GM12878 (cell line): ENCODE data around the gene RHAG. TPM values are rescaled to one million over a fixed set of nuclear protein-coding genes. Genes with fewer than 3 reads are reported as not detected.

ENCODE experiments used
- ATAC-seq: fragments of 200-7000 bp; cut with Tn5 transposase; 3 replicates; pipeline ENCODE4 v1.9.1; 2020; ENCODE audit warnings: mild to moderate bottlenecking, moderate library complexity
- BruUV-seq: library from RNA; stranded (reverse); fragments of 400-500 nt; replicated peaks from 2 replicates; lab custom pipeline; 2021; lab: Mats Ljungman, UMichigan
- CTCF ChIA-PET: fragments of 300-600 bp; sonication (Branson Sonifier 250); formaldehyde crosslinking; extraction: SDS; loops from one replicate; lab custom pipeline; 2021; ENCODE audit warnings: inconsistent platforms; lab: Yijun Ruan, JAX
- POLR2A ChIA-PET: fragments of 350-600 bp; formaldehyde crosslinking; extraction: SDS; loops from one replicate; lab custom pipeline; 2021; ENCODE audit warnings: inconsistent platforms; lab: Charles Lee
- RAD21 ChIA-PET: fragments of 300-600 bp; sonication (Branson Sonifier 250); formaldehyde crosslinking; loops from one replicate; lab custom pipeline; 2023; ENCODE audit warnings: antibody characterized with exemption; ENCODE audit not compliant: unreplicated experiment; lab: Charles Lee
- SMC1A ChIA-PET: fragments of 300-600 bp; sonication (Branson Sonifier 250); formaldehyde crosslinking; loops from one replicate; lab custom pipeline; 2023; ENCODE audit not compliant: unreplicated experiment, uncharacterized antibody; lab: Charles Lee
- DNase-seq: peaks from one replicate; pipeline ENCODE4 v3.0.0-alpha.2; 2011; ENCODE audit warnings: low read depth, low spot score
- FAIRE-seq: peaks from 3 replicates; lab custom pipeline; 2011; peaks lifted over from hg19 to GRCh38; lab: Jason Lieb, UNC
- H2AFZ ChIP-seq: 2 replicates; pipeline ENCODE4 v1.6.0; 2011; ENCODE audit warnings: low read depth, low read length, control low read depth; ENCODE audit not compliant: control insufficient read depth
- H3K27ac ChIP-seq: 2 replicates; pipeline ENCODE4 v1.5.1; 2011; ENCODE audit warnings: control low read depth; ENCODE audit not compliant: control insufficient read depth, insufficient read depth
- H3K27me3 ChIP-seq, 2 experiments: replicated peaks in 1 of 2; 2 replicates each; pipeline versions ENCODE4 v1.6.0 to v1.6.1; 2011; ENCODE audit warnings: low read length in 1 of 2; ENCODE audit not compliant: control insufficient read depth in 2 of 2, insufficient read depth in 2 of 2
- H3K36me3 ChIP-seq, 2 experiments: 2 replicates each; pipeline ENCODE4 v1.5.1; 2011; ENCODE audit warnings: low read length in 1 of 2; ENCODE audit not compliant: control insufficient read depth in 2 of 2, insufficient read depth in 2 of 2
- H3K4me1 ChIP-seq: 2 replicates; pipeline ENCODE4 v1.6.1; 2011; ENCODE audit warnings: mild to moderate bottlenecking, low read length, moderate library complexity, mixed read lengths; ENCODE audit not compliant: control insufficient read depth, insufficient read depth
- H3K4me2 ChIP-seq: 2 replicates; pipeline ENCODE4 v1.6.0; 2011; ENCODE audit warnings: control low read depth; ENCODE audit not compliant: control insufficient read depth, insufficient read depth
- H3K4me3 ChIP-seq: fragments of 200-600 bp; sonication (generic); 2 replicates; pipeline ENCODE4 v1.5.1; 2016
- H3K79me2 ChIP-seq: 2 replicates; pipeline ENCODE4 v1.6.0; 2011; ENCODE audit warnings: low read length; ENCODE audit not compliant: control insufficient read depth, insufficient read depth
- H3K9ac ChIP-seq: 2 replicates; pipeline ENCODE4 v1.8.0; 2011; ENCODE audit warnings: low read length, control low read depth, mixed read lengths; ENCODE audit not compliant: control insufficient read depth, insufficient read depth
- H3K9me3 ChIP-seq: replicated peaks from 3 replicates; pipeline ENCODE4 v1.5.1; 2011; ENCODE audit warnings: mild to moderate bottlenecking, low read length; ENCODE audit not compliant: control insufficient read depth, insufficient read depth
- H4K20me1 ChIP-seq: 2 replicates; pipeline ENCODE4 v1.6.0; 2011; ENCODE audit not compliant: control insufficient read depth, insufficient read depth
- ATF7 ChIP-seq: fragments of 450-650 bp; IDR thresholded peaks from 2 replicates; pipeline ENCODE4 v1.6.1; 2016; ENCODE audit warnings: low read depth, mild to moderate bottlenecking
- BACH1 ChIP-seq: fragments of 450-650 bp; IDR thresholded peaks from 2 replicates; pipeline ENCODE4 v1.6.1; 2017; ENCODE audit warnings: mild to moderate bottlenecking, borderline replicate concordance
- BHLHE40 ChIP-seq, 2 experiments: fragments of 450-650 bp in 1 of 2; IDR thresholded peaks; 2 replicates each; pipeline ENCODE4 v1.6.1; 2011 to 2017; ENCODE audit warnings: low read depth in 2 of 2, borderline replicate concordance in 1 of 2, improper control_type of control experiment in 1 of 2, low read length in 1 of 2, mild to moderate bottlenecking in 1 of 2
- BMI1 ChIP-seq: fragments of 450-650 bp; IDR thresholded peaks from 2 replicates; pipeline ENCODE4 v1.6.1; 2016; ENCODE audit warnings: mild to moderate bottlenecking, moderate library complexity, borderline replicate concordance
- CEBPZ ChIP-seq: fragments of 150-350 bp; IDR thresholded peaks from 2 replicates; pipeline ENCODE4 v1.6.1; 2016; ENCODE audit warnings: low read depth, low read length
- FOXM1 ChIP-seq: IDR thresholded peaks from 2 replicates; pipeline ENCODE4 v1.6.1; 2012; ENCODE audit warnings: low read depth, mild to moderate bottlenecking, inconsistent platforms, low read length, moderate library complexity
- GABPA ChIP-seq: IDR thresholded peaks from 2 replicates; pipeline ENCODE4 v1.6.1; 2014; ENCODE audit warnings: antibody characterized with exemption, low read depth, mild to moderate bottlenecking, inconsistent platforms
- MAX ChIP-seq: IDR thresholded peaks from 2 replicates; pipeline ENCODE4 v1.6.1; 2012; ENCODE audit warnings: low read depth, low read length, improper control_type of control experiment
- MYC ChIP-seq: IDR thresholded peaks from 2 replicates; pipeline ENCODE4 v1.6.1; 2011; ENCODE audit warnings: mild to moderate bottlenecking, low read length, moderate library complexity, inconsistent platforms; ENCODE audit not compliant: insufficient read depth, insufficient replicate concordance, insufficient read length, severe bottlenecking
- SIX5 ChIP-seq: IDR thresholded peaks from 2 replicates; pipeline ENCODE4 v1.6.1; 2011; ENCODE audit warnings: mild to moderate bottlenecking, low read depth, low read length, moderate library complexity; ENCODE audit not compliant: severe bottlenecking
- SP1 ChIP-seq: IDR thresholded peaks from one replicate; pipeline ENCODE4 v1.6.1; 2011; ENCODE audit warnings: low read depth, low read length
- STAT1 ChIP-seq: fragments of 450-650 bp; conservative IDR thresholded peaks from 2 replicates; pipeline ENCODE4 v1.6.1; 2014; ENCODE audit warnings: antibody characterized with exemption, mild to moderate bottlenecking
- TARDBP ChIP-seq: IDR thresholded peaks from 2 replicates; pipeline ENCODE4 v1.6.1; 2016; ENCODE audit warnings: borderline replicate concordance
- TBL1XR1 ChIP-seq: IDR thresholded peaks from 2 replicates; pipeline ENCODE4 v1.6.1; 2012; ENCODE audit warnings: low read depth, low read length, improper control_type of control experiment
- WGBS: methylation state at CpG from one replicate; pipeline ENCODE4 v1.1.6; 2016; ENCODE audit warnings: low lambda C conversion rate; ENCODE audit not compliant: insufficient replicate concordance, insufficient coverage; ENCODE audit errors: missing lambda C conversion rate; 5-methylcytosine and 5-hydroxymethylcytosine counted together
- in situ Hi-C: fragments of 300-500 bp; cut with MboI; formaldehyde crosslinking; loops from 9 replicates; pipeline ENCODE4 v1.14.3; 2018; ENCODE audit warnings: mixed read lengths
- intact Hi-C: fragments of 100-400 bp; cut with micrococcal nuclease; formaldehyde crosslinking; loops from one replicate; pipeline ENCODE4 v1.14.2; 2022; ENCODE audit not compliant: unreplicated experiment
- polyA plus RNA-seq, 11 experiments: library from polyadenylated mRNA; depleted of rRNA in 4 of 11; unstranded in 6 of 11; stranded (reverse) in 5 of 11; fragments of >200 nt; fragmentation: Nextera tagmentation in 4 of 11; fragmentation: Illumina TruSeq in 1 of 11; extraction: Ambion mirVana in 4 of 11; extraction: Trizol in 1 of 11; gene quantifications; 1 replicate in 1 of 11; 2 replicates in 10 of 11; pipeline versions ENCODE4 v1.2.1 to v1.2.3, GENCODE V29; 2011 to 2016; ENCODE audit warnings: inconsistent platforms in 2 of 11, missing spikeins in 2 of 11, low read depth in 1 of 11
- total RNA-seq, 4 experiments: library from RNA; depleted of rRNA in 3 of 4; stranded (reverse); fragments of >200 nt in 3 of 4; fragmentation: Illumina TruSeq in 1 of 4; extraction: Trizol in 1 of 4; gene quantifications; 2 replicates each; pipeline versions ENCODE4 v1.2.1 to v1.2.3, GENCODE V29; 2013 to 2021
- TF ChIP-seq, protein P1 (sequence below): fragments of 450-650 bp; IDR thresholded peaks from 2 replicates; pipeline ENCODE4 v1.6.1; 2018; ENCODE audit warnings: borderline replicate concordance, mild to moderate bottlenecking; ENCODE audit not compliant: partially characterized antibody
- TF ChIP-seq, protein P2 (sequence below): IDR thresholded peaks from 2 replicates; pipeline ENCODE4 v1.6.1; 2011; ENCODE audit warnings: mild to moderate bottlenecking, low read depth, low read length, moderate library complexity; ENCODE audit not compliant: insufficient replicate concordance

RHAG gene
- total and polyA plus RNA-seq, 10 of the 15 experiments (the other 5 are each of a cell fraction or from before 2014, with no cell fraction given), result 0.06 to 0.18 (median 0.10) TPM; not detected in 6

GRCh38 chr6:49649988-49650387 lies 13.3 kb upstream of the RHAG start:
- ChIA-PET CTCF (no interaction called here), RAD21 (no interaction called here), POLR2A (no interaction called here), SMC1A (no interaction called here)
- intact Hi-C loops (no loop called here), in situ Hi-C loops (no loop called here)
- ATAC-seq (no peak), DNase-seq (no peak), FAIRE-seq (no peak)
- no peaks in the 10 kb centered on the region for H3K9me3 ChIP-seq
- H3K9ac ChIP-seq, result no peak overlapping the region
- H3K27ac ChIP-seq, result no peak overlapping the region
- no peak overlapping the region for H3K4me3 ChIP-seq
- H4K20me1 ChIP-seq, result no peaks in the 10 kb centered on the region
- WGBS, result 0% methylated on average over 1 of the region's 1 CpG
- no peak overlapping the region for H2AFZ ChIP-seq
- no peak overlapping the region for H3K4me2 ChIP-seq
- no peaks in the 10 kb centered on the region for H3K36me3 ChIP-seq
- no TSS peak for BruUV-seq
- H3K79me2 ChIP-seq, result no peaks in the 10 kb centered on the region
- H3K4me1 ChIP-seq, result no peaks in the 10 kb centered on the region
- H3K27me3 ChIP-seq, result no peaks in the 10 kb centered on the region; a peak in 1 of 4 replicates
- TF ChIP-seq, protein P1, sequence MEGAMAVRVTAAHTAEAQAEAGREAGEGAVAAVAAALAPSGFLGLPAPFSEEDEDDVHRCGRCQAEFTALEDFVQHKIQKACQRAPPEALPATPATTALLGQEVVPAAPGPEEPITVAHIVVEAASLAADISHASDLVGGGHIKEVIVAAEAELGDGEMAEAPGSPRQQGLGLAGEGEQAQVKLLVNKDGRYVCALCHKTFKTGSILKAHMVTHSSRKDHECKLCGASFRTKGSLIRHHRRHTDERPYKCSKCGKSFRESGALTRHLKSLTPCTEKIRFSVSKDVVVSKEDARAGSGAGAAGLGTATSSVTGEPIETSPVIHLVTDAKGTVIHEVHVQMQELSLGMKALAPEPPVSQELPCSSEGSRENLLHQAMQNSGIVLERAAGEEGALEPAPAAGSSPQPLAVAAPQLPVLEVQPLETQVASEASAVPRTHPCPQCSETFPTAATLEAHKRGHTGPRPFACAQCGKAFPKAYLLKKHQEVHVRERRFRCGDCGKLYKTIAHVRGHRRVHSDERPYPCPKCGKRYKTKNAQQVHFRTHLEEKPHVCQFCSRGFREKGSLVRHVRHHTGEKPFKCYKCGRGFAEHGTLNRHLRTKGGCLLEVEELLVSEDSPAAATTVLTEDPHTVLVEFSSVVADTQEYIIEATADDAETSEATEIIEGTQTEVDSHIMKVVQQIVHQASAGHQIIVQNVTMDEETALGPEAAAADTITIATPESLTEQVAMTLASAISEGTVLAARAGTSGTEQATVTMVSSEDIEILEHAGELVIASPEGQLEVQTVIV, result no peak
- TF ChIP-seq GABPA (no peak), SP1 (no peak), FOXM1 (no peak), BMI1 (no peak), BACH1 (no peak), BHLHE40 (IDR thresholded peaks at IDR 0.05; ENCODE audit: borderline replicate concordance in 1 of 2, low read depth in 2 of 2, low read length in 1 of 2) (no peak), MYC (no peak), STAT1 (no peak), SIX5 (no peak), CEBPZ (no peak), ATF7 (no peak), TBL1XR1 (no peak), MAX (no peak), TARDBP (no peak)
- TF ChIP-seq, protein P2, sequence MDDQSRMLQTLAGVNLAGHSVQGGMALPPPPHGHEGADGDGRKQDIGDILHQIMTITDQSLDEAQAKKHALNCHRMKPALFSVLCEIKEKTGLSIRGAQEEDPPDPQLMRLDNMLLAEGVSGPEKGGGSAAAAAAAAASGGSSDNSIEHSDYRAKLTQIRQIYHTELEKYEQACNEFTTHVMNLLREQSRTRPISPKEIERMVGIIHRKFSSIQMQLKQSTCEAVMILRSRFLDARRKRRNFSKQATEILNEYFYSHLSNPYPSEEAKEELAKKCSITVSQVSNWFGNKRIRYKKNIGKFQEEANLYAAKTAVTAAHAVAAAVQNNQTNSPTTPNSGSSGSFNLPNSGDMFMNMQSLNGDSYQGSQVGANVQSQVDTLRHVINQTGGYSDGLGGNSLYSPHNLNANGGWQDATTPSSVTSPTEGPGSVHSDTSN, result no peak
